CD4-positive, alpha-beta T cell treated with Interferon gamma for 1 hour (primary cell): ENCODE data around the gene S100A4.
A peak's percentile ranks its signal among the peaks of the same experiment; 100 is the strongest.

ENCODE experiments used
- DNase-seq: peaks from one replicate; pipeline ENCODE4 v3.0.0-alpha.2; 2020

Gene S100A4

GRCh38 chr1:153546796-153547559, 1.4 kb upstream of the S100A4 start:
- DNase-seq: no peak

- DNase-seq: no peak
These were observed 765 bp upstream of the S100A4 start for GRCh38 chr1:153546371-153546770.

GRCh38 chr1:153544453-153545066, 1.0 kb downstream of the S100A4 start:
- no peak for DNase-seq

- DNase-seq: no peak
These were observed 1.9 kb downstream of the S100A4 start for GRCh38 chr1:153543736-153544135.

- no peak for DNase-seq
These were observed 2.5 kb downstream of the S100A4 start for GRCh38 chr1:153542956-153543711.

- DNase-seq: no peak
These were observed 3.7 kb downstream of the S100A4 start for GRCh38 chr1:153541641-153542590.

GRCh38 chr1:153540394-153541361, 4.9 kb downstream of the S100A4 start, which contains the start of gene S100A5:
S100A5 (minus strand) TSS chr1:153540934; CDS start chr1:153540191, 743 bp downstream.
- peak; percentile 54 for DNase-seq

- no peak for DNase-seq
These were observed 6.1 kb downstream of the S100A4 start for GRCh38 chr1:153539395-153540093.

- DNase-seq: no peak
These were observed 7.2 kb downstream of the S100A4 start for GRCh38 chr1:153538315-153538821.

GRCh38 chr1:153537376-153537730, 8.3 kb downstream of the S100A4 start:
- no peak for DNase-seq

GRCh38 chr1:153536671-153537375, 8.8 kb downstream of the S100A4 start:
- no peak for DNase-seq

- DNase-seq: peak; percentile 86
These were observed 9.5 kb downstream of the S100A4 start for GRCh38 chr1:153536012-153536670.

GRCh38 chr1:153535242-153536011, 10.2 kb downstream of the S100A4 start, which contains the start of gene S100A6:
S100A6 (minus strand) TSS chr1:153535991; CDS start chr1:153535339, 652 bp downstream.
- DNase-seq: peak; percentile 47

- DNase-seq: no peak
These were observed 10.7 kb downstream of the S100A4 start for GRCh38 chr1:153534925-153535241.

- no peak for DNase-seq
These were observed 11.2 kb downstream of the S100A4 start for GRCh38 chr1:153534226-153534924.

- DNase-seq: peak; percentile 29
These were observed 11.9 kb downstream of the S100A4 start for GRCh38 chr1:153533689-153534201.

- peak; percentile 71 for DNase-seq
These were observed 12.6 kb downstream of the S100A4 start for GRCh38 chr1:153532769-153533599.
